ENCODE results near the gene GPR42.

DNA sequence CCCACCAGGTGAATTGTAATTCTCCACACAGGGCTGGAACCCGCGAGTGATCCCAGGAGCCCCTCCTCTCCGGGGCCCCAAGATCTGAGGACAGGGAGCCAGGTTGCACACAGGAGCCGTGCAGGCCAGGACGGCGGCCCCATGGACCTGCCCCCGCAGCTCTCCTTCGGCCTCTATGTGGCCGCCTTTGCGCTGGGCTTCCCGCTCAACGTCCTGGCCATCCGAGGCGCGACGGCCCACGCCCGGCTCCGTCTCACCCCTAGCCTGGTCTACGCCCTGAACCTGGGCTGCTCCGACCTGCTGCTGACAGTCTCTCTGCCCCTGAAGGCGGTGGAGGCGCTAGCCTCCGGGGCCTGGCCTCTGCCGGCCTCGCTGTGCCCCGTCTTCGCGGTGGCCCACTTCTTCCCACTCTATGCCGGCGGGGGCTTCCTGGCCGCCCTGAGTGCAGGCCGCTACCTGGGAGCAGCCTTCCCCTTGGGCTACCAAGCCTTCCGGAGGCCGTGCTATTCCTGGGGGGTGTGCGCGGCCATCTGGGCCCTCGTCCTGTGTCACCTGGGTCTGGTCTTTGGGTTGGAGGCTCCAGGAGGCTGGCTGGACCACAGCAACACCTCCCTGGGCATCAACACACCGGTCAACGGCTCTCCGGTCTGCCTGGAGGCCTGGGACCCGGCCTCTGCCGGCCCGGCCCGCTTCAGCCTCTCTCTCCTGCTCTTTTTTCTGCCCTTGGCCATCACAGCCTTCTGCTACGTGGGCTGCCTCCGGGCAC is 19.3 kb upstream of the GPR42 start:
- TF ChIP-seq, protein P1, sequence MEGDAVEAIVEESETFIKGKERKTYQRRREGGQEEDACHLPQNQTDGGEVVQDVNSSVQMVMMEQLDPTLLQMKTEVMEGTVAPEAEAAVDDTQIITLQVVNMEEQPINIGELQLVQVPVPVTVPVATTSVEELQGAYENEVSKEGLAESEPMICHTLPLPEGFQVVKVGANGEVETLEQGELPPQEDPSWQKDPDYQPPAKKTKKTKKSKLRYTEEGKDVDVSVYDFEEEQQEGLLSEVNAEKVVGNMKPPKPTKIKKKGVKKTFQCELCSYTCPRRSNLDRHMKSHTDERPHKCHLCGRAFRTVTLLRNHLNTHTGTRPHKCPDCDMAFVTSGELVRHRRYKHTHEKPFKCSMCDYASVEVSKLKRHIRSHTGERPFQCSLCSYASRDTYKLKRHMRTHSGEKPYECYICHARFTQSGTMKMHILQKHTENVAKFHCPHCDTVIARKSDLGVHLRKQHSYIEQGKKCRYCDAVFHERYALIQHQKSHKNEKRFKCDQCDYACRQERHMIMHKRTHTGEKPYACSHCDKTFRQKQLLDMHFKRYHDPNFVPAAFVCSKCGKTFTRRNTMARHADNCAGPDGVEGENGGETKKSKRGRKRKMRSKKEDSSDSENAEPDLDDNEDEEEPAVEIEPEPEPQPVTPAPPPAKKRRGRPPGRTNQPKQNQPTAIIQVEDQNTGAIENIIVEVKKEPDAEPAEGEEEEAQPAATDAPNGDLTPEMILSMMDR (IDR thresholded peaks at IDR 0.05; ENCODE audit: low read depth, low read length), result no peak
- TF ChIP-seq, protein P2, sequence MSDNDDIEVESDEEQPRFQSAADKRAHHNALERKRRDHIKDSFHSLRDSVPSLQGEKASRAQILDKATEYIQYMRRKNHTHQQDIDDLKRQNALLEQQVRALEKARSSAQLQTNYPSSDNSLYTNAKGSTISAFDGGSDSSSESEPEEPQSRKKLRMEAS (IDR thresholded peaks at IDR 0.05; ENCODE audit: low read depth, low read length), result no peak
- TF ChIP-seq POLR2A (IDR thresholded peaks at IDR 0.05; ENCODE audit: extremely low read depth, insufficient read length), result no peak
- no peak for TF ChIP-seq MYC (IDR thresholded peaks at IDR 0.05; ENCODE audit: low read depth, low read length)
